GM13976 (cell line): ENCODE data around the gene FKBP2.

Experiments used
- DNase-seq: peaks from one replicate; pipeline ENCODE4 v3.0.0; 2012; ENCODE audit warnings: low spot score
- in situ Hi-C: fragments of 300-500 bp; cut with MboI; formaldehyde crosslinking; loops from one replicate; pipeline ENCODE4 v1.12.0; 2022; ENCODE audit warnings: low sequenced_read_pairs, mixed read lengths, inconsistent platforms; ENCODE audit not compliant: unreplicated experiment
- TF ChIP-seq, protein P1 (sequence below): IDR thresholded peaks from 2 replicates; pipeline ENCODE4 v1.5.1; 2012; ENCODE audit warnings: borderline replicate concordance, mild to moderate bottlenecking; ENCODE audit not compliant: insufficient read depth; ENCODE audit errors: extremely low read depth, missing control alignments, control extremely low read depth

Gene FKBP2

GRCh38 chr11:64285885-64286800, 45.2 kb downstream of the FKBP2 start:
- TF ChIP-seq, protein P1, sequence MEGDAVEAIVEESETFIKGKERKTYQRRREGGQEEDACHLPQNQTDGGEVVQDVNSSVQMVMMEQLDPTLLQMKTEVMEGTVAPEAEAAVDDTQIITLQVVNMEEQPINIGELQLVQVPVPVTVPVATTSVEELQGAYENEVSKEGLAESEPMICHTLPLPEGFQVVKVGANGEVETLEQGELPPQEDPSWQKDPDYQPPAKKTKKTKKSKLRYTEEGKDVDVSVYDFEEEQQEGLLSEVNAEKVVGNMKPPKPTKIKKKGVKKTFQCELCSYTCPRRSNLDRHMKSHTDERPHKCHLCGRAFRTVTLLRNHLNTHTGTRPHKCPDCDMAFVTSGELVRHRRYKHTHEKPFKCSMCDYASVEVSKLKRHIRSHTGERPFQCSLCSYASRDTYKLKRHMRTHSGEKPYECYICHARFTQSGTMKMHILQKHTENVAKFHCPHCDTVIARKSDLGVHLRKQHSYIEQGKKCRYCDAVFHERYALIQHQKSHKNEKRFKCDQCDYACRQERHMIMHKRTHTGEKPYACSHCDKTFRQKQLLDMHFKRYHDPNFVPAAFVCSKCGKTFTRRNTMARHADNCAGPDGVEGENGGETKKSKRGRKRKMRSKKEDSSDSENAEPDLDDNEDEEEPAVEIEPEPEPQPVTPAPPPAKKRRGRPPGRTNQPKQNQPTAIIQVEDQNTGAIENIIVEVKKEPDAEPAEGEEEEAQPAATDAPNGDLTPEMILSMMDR: no peak
- in situ Hi-C loops: loop anchor here (25.0 kb wide), 1 partner anchor 299 kb away; the partner anchor contains the start of gene OTUB1
- no peak for DNase-seq

GRCh38 chr11:64286801-64287159, 45.9 kb downstream of the FKBP2 start:
- no peak for DNase-seq
- in situ Hi-C loops: loop anchor here (25.0 kb wide), 1 partner anchor 299 kb away; the partner anchor contains the start of gene OTUB1
- TF ChIP-seq, protein P1: no peak

DNA sequence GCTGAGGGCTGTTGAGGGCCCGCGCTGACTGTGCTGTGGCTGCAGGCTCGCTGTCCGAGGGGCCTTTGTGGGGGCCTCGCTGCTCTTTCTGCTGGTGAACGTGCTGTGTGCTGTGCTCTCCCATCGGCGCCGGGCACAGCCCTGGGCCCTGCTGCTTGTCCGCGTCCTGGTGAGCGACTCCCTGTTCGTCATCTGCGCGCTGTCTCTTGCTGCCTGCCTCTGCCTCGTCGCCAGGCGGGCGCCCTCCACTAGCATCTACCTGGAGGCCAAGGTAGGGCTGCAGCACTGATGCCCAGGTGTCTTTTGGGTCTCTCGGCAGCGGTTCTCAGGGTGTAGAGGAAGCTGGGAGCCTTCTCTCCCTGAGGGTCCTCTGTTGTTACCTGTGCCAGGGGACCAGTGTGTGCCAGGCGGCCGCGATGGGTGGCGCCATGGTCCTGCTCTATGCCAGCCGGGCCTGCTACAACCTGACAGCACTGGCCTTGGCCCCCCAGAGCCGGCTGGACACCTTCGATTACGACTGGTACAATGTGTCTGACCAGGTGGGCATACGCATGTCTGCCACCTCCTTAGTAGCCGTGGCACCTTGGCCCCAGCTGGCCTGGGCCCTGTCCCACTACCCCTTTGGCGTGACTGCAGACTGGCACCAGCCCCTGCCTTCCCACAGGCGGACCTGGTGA, 46.9 kb downstream of the FKBP2 start:
- TF ChIP-seq, protein P1: no peak
- in situ Hi-C loops: loop anchor here (25.0 kb wide), 1 partner anchor 301 kb away; the partner anchor contains the start of gene OTUB1
- DNase-seq: no peak

- TF ChIP-seq, protein P1: no peak
- no peak for DNase-seq
- in situ Hi-C loops: loop anchor here (25.0 kb wide), 1 partner anchor 301 kb away; the partner anchor contains the start of gene OTUB1
These were observed 47.5 kb downstream of the FKBP2 start for GRCh38 chr11:64288353-64288750.

GRCh38 chr11:64289002-64289564, 48.2 kb downstream of the FKBP2 start:
- in situ Hi-C loops: loop anchor here (25.0 kb wide), 1 partner anchor 302 kb away; the partner anchor contains the start of gene OTUB1
- no peak for DNase-seq
- TF ChIP-seq, protein P1: no peak

DNA sequence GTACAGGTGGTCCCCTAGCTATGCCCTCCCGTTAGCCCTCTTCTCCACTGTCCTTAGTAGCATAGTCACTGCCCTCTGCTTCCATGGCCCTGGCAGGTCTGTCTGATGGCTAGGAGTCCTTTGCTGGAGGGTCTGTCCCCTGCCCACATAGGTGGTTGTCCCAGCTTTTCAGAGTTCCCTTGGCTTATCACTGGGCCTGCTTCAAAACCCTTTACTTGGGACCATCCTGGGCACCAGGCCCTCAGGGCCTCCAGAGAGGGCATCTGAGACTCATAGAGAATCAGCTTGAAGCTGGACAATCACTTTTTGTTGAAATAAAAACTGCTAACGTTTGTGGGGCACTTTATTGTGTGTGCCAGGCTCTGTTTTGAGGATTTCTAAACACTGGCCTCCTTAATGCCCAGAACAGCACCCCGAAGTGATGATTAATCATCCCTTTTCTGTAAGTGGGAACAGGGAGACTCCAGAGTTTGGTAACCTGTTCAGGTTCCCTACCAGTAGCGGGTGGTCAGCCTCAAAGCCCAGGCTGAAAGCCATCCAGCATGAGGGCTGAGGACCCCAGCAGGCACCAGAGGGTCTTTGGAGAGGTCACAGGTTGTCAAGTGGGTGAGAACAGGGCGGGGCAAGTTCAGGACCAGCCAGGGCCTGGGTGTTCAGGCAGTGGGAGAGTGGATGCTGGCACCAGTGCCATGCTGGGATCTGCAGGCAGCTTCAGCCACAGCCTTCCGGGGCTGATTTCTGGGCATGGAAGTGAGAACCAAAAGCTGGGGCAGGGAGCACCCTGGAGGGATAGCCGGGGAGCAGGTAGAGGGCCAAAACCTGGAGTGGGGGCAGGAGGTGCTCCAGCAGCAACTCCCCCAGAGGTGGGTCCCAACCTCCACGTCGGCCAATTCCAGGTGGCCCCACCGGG, 49.7 kb downstream of the FKBP2 start:
- DNase-seq: no peak
- in situ Hi-C loops: loop anchor here (25.0 kb wide), 1 partner anchor 303 kb away; the partner anchor contains the start of gene OTUB1
- TF ChIP-seq, protein P1: no peak
